GM19372 (cell line): ENCODE results near the gene BANP.
"Not testable (repeated sequence)": the region's sequence is repeated elsewhere in the genome, so short reads cannot be mapped to it uniquely, and the experiment has no call there.

Experiments used
- ATAC-seq: cut with Tn5 transposase; IDR thresholded peaks from one replicate; pipeline ENCODE4 v1.9.1; 2021; ENCODE audit warnings: mild to moderate bottlenecking, low read depth, moderate library complexity; ENCODE audit not compliant: unreplicated experiment

Gene BANP, protein sequence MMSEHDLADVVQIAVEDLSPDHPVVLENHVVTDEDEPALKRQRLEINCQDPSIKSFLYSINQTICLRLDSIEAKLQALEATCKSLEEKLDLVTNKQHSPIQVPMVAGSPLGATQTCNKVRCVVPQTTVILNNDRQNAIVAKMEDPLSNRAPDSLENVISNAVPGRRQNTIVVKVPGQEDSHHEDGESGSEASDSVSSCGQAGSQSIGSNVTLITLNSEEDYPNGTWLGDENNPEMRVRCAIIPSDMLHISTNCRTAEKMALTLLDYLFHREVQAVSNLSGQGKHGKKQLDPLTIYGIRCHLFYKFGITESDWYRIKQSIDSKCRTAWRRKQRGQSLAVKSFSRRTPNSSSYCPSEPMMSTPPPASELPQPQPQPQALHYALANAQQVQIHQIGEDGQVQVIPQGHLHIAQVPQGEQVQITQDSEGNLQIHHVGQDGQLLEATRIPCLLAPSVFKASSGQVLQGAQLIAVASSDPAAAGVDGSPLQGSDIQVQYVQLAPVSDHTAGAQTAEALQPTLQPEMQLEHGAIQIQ

DNA sequence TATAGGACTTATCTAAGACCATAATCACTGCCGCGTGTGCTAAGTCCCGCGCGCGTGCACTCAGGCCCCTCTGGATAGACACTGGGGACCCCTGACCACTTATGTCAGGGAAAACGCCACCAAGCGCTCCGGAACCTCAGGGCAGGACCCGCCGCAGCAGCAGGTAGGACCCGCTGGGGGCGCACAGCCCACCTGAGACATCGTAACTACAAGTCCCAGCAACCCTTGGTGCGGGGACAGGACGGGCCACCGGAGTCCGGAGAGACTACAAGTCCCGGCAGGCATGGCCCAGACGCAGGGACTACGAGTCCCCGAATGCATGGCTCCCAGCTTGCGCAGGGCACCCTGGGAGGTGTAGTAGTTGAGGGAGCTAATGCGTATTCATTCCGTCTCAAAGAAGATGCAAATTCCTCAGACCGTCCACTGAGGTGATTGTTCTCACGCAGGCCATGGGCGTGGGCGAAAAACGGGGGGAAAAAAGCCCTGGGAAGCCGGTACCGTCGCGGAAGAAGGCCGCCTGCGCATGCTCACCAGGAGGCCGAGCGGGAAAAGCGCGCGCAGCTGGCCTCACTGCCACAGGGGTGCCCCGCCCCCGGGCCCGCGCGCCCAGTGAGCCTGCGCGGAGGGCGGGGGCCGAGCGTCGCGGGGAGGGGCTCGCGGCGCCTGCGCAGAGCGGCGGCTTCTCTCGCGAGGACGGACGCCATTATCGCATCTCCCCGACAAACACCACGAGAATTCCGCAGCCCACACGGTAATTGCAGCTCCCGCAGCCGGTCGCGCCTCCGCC is at the start of gene BANP:
BANP (plus strand) TSS at position 670 of the 787 bp plus-strand sequence. CDS start 23,682 bp downstream, outside the sequence.
- peak; percentile 80 for ATAC-seq

DNA sequence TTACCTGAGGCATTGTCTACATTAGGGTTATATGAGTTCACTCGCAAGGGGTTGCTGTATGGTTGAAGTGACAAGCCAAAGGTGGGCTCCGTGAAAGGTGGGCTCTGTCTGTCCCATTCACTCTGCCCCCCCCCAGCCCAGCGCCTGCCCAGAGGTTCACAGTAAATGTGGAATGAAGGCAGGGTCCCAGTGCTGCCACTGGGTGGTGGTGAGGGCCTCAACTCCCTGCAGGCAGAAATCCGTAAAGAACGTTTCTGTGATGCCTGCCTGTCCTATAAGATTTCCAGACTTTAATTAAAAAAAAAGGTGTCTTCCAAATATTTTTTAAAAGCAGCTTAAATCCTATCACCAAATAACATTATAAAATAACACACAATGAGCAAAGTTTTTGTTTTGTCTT is 46.3 kb upstream of the BANP start:
- ATAC-seq, result not testable (repeated sequence)

DNA sequence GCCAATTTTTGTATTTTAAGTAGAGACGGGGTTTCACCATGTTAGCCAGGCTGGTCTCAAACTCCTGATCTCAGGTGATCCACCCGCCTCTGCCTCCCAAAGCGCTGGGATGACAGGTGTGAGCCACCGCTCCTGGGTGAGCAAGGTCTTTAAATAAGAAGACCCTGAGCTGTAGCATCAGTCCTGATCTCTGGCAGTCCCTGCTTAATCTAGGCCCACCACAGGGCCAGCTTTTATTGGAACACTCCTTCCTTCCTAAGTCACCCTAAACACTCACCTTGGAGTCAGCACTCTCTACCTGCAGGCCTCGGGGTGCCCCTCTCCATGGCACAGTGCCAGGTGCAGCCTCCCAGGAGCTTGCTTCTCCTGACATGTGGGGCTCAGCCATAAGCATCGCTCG is 45.7 kb upstream of the BANP start:
- not testable (repeated sequence) for ATAC-seq

DNA sequence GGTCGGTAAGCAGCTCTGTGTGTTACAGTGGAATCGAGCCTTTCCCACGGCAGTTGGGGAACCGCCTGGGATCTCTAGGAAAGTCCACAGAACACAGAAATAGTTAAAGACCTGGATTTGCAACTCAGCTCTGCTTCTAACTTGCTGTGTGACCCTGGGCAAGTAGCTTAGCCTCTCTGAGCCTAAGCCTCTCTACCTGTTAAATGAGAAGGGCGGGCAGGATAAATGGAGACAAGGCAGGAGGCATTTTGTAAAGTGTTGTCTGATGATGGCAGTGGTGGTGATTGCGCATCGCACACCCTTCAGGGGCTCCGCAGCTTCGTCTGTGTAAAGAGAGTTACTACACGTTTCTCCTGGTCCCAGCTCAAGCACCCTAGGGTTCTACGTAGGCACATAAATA is 43.1 kb upstream of the BANP start:
- ATAC-seq, result not testable (repeated sequence)

DNA sequence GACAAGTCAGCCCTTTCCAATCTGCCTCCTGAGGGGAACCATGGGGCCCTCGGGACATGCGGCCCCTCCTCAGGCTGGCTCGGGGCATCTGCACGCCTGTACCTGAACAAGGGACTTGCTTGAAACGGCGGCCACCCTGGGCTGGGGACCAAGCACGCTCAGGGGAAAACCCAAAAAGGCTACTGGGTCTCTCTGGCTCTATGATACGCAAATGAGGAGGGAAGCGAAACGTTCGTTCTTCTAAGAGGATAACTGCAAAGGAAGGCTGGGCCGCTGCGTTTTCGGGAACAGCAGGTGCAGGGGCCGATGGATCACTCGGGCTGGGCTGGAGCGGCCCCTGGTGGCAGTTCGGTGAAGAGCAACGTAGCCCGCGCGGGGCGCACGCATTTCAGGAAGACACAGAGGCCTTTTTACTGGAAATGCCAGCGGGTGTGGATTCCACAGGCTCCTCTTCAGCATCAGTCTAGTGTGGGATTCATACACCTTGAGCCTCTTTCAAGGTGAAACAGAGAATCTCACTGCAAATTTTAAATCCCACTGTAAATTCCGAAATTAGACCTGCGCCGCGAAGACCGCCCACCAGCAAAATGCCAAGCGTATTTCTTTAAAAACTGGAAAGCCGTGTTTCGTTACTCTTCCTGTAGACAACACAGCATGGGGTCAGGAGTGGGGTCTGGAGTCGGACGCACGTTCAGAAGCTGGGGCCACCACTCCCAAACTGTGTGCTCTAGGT is 41.9 kb upstream of the BANP start:
- peak; percentile 85 for ATAC-seq

DNA sequence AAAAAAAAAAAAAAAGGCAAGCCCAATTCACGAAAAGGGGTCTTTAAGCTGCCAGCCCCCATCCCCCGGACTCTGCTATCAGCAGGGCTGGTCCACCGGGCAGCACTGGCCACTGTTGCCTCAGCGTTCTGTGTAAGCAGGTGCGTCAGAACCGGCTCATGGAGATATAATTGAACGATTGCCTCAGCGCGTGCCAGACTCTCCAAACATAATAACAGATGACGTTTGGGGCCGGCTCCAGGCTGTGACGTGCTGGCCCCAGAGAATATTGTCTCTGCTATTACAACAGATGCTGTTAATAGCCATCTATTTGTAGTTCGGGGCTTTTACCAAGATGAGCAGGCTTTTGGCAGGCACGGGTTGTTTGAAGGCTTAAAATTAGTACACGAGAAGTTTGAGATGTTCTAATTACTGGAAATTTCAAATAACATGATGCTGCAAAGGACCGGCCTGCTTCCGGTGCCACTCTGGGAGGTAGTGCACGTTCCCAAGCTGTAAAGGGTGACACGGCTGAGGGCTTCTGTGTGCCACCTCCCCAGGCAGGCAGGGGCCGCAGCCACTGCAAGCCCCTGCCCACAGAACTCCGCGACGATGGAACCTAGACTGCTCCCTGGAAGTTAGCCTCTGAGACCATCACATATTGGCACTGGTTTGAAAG is 40.0 kb upstream of the BANP start:
- not testable (repeated sequence) for ATAC-seq

DNA sequence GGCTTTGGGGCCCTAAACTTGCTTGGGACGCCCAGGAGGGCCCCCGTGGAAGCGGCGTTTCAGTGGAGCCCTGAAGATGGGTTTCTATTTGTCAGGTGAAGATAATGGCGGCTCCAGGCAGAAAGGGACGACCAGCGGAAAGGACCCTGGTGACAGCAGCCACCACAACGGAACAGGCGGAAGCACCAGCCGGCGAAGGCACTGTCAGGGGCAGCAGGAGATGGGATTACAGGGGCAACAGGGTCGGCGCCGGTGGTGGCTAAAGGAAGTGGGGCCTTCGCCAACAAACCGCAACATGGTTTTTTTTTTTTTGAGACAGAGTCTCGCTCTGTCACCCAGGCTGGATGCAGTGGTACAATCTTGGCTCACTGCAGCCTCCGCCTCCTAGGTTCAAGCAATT is 38.5 kb upstream of the BANP start:
- ATAC-seq, result not testable (repeated sequence)

DNA sequence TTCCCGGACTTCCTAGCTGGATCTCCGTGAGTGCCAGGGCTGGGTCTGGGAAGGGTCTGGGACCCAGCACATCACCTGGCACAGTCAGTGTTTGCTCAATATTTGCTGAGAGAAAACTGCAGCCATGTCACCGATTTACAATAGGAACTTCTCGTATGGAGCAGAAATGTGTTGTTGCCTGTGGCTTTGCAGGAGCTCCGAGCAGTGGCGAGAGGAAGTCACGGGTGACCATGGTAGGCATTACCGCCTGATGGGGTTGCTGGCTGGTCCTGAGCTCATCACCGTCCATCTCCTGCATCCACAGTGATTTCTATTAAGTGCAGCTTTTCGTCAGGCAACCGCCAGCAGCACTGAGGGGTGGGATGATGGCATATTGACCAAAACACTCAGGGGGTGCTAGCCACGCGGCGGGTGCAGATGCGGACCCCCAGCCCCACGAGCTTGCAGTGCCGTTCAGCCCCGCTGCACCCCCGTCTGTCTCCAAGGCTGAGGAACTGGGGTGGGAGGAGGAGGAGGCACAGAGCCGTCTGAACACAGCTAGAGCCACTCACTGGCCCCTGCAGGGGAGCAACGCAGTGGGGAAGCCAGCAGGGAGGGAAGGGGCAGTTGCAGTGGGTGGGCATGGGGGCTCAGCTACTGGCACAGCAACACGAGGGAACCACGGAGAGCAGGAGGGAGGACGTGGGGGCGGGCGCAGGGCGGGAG is 37.1 kb upstream of the BANP start:
- ATAC-seq, result not testable (repeated sequence)

DNA sequence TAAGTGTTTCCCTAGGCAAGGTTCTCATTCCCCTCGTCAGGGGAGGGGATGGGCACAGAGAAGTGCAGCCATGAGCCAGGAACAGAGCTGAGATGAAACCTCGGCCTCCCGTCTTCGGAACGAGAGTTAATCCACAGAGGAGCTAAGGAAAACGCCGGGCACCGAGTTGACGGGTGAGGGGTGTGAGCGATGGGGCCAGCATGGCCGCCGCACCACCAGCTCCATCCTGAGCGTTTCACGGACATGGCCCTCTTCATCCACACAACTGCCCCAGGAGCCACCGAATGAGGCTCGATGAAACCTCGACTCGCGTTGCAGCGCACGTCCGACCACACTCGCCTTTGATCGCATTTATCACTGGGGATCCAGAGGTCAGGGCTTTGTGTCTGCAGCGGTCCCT is 36.4 kb upstream of the BANP start:
- ATAC-seq, result no peak

DNA sequence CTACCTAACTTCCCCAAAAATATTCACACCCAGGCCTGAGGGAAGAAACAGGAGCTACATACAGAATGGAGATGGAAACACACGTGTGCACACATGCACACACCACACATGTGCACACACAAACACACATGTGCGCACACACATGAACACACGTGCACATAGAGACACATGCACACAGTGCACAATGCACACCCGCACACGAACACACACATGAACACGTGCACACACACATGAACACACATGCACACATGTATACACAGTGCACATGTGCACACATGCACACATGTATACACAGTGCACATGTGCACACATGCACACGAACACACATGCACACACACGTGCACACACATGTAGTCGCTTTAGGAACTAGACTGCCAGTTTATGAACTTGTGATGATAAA is 33.7 kb upstream of the BANP start:
- no peak for ATAC-seq

DNA sequence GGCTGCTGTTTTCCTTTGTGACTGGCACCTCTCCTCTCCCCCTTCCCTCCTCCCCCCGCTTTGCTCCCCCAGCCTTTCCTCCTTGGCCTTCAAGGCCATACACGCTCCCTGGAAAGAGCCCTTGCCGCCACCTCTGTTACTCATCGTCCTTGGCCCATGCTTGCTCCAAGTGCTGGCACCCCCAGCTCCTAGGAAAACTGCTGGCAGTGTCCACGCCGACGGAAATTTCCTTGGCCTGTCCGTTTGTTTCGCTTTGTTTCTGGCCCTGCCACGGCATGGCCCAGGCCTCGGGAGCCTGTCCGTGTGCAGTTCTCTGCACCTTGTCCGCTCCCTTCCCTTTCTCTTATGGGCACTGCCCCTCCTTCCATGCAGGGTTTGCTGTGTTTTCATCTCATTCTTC is 32.9 kb upstream of the BANP start:
- no peak for ATAC-seq

DNA sequence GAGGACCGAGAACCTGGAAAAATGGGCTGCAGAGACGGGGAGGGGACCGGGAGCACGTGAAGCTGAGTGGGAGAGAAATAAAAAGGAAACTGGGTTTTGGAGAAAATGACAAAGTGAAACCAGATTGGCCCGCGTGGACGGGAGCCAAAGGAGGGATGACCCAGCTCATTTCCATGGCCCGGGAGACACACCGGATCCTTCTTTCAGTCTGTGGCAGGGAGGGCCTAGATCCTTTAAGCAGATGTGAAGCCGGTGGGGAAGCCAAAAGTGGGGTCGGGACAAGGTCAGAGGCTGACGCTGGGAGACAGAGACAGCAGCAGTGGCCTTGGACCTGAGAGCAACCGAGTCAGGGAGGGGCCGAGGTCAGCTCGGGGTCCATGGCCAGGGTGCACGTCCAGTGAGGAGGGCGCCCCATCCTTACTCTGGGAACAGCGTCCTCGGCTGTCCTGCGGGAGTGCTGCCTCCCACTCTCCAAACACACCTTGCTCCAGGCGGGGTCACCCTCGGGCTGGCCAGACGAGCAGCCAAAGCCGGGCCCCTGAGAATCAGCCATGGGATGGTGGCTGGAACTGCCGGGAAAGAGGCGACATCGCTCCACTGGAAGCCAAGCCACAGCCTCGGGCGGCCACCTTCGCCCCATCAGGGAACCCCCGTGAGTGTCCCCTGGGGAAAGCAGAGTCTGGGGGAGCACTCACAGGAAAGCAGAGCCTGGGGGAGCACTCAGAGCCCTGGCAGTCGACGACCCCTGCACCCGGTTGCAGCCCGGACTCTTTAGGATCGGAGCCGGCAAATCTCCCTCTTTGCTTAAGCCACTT is 32.2 kb upstream of the BANP start:
- ATAC-seq, result no peak

DNA sequence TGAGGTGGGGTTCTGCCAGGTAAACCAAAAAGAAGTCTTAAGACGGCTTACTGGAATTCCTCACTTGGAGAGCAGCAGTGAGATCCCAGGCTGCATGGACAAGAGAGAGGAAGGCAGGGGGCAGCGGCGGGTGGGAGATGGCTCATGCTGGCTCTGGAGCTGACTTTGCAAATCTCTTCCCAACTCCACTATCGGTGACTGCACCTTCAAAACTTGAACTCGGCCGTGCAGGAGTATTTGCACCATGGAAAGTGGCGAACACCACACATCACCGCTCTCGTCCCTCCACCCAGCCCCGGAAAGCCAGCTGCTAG is 31.6 kb upstream of the BANP start:
- no peak for ATAC-seq

DNA sequence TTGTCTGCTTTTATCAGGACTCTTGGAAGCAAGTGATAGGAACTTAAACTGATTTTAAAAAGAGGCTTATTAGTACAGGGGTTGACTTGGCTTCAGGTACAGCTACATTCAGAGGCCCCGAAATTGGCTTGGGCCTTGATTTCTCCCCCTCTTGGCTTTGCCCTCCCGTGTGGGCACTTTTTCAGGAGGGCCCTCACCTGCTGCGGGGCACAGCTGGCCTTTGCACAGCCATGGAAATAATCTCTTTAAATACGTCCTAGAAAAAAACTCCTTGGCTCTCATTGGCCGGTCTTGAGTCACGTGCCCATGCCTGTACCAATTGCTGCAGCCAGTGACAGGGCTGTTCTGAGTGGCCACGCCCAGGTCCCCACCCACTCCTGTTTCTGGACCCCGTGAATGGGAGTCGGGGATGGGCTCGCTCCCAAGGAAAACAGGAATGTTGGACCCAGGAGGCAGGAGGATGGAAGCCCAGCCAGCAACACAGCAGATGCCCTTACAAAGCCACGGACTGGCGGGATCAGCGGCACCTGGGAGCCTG is 29.9 kb upstream of the BANP start:
- no peak for ATAC-seq

DNA sequence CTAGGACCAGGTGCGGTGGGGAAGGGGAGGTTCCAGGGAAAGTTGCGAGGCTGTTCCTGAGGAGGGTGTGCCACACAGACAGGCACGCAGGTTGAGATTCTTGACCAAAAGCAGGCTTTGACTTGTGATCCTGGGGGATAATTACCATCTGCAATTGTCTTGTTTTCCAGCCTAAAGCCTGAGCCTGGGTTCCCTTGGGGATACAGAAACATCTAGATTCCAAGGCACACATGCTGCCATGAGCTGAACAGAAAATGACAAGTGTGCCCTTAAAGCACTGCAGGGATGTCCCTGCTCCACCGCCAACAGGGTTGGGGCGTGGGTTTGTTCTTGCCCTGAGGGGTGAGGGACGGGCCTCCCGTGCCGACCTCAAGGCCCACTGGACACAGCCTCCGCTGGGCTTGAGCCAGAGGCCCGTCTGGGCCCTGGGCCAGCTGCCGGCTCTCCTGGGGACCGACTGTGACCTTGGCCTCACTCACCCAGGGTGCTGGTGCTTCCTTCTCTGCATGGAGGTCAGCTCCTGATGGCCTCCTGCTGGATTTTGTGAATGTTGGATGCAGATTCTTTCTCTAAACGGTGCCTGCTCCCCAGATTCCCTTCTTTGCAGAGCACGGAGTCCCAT is 28.9 kb upstream of the BANP start:
- no peak for ATAC-seq

DNA sequence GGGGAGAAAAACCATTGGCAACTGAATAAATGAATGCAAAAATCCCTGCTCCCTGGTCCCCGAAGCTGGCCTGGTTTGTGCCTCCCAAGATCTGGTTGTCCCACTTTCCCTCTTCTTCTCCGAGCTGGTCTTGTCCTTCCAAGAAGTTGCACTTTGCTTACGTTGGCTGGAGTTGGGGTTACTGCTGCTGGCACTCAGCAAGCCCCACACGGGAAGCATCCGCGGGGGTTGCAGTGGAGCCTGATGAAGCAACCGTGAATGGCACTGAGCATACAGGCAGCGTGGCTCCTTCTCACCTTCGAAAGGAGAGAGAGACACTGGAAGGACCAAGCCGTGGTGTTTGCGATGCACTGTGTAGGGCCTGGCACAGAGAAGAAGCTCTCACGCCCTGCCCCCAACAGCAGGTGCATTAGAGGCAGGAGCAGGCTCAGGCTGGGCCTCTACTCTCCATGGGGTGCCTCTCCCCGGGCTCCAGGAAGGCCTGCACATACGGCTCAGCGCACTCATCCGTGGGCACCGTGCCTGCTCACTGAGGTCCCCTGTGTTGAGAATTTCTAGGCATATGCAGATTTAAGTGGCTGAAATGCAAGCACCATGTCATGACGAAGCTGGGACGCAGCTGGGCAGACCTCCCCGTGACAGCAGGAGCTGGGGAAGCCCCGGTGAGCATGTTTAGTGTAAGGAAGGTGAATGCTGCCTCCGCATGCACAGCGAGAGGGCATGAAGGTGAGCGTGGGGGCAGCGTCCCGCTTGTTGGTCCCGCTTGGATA is 27.0 kb upstream of the BANP start:
- ATAC-seq, result no peak

DNA sequence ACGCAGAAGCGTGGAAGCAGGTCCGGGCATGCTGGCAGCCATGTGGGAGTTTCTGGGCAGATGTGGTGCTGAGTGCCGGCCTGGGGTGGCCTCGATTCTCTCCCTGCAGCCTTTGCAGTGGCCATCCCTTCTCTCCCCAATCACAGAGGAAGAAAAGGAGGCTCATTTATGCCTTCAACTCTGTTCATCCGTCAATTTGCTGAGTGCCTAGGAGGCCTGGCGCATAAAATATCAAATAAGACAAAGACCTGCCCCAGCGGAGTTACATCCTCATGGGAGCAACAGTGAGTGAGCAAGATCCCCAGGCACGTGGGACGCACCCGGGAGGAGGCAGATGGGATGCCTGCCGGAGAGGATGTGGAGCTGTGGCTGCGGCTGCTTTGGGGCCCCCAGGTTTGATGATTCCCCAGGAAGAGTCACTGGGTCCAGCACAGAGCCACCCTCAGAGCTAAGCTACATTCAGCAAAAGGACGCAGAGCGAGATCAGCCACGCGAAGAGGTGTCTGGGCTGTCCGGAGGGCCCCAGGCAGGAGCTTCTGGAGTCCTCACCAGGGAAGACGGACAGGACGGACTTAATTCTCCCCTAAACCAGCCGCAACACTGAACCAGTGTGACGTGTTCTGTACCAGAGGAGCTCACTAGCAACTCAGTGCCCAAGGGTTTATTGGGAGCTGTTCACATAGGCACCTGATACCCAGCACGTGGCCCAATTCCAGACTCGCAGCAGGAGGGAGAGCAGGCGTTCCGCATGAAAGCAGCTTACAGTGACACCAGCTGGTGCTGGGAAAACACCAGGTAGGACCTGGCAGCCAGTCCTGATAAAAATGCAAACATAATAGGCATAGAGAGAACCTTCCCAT is 26.2 kb upstream of the BANP start:
- no peak for ATAC-seq
